GM12874 (cell line): ENCODE results near the gene ATP1B2.

Source experiments
- TF ChIP-seq, protein P1 (sequence below): IDR thresholded peaks from 2 replicates; pipeline ENCODE4 v1.5.1; 2011; ENCODE audit warnings: low read depth, mild to moderate bottlenecking, control low read depth, low read length, moderate library complexity; ENCODE audit not compliant: insufficient read depth

Gene ATP1B2

DNA sequence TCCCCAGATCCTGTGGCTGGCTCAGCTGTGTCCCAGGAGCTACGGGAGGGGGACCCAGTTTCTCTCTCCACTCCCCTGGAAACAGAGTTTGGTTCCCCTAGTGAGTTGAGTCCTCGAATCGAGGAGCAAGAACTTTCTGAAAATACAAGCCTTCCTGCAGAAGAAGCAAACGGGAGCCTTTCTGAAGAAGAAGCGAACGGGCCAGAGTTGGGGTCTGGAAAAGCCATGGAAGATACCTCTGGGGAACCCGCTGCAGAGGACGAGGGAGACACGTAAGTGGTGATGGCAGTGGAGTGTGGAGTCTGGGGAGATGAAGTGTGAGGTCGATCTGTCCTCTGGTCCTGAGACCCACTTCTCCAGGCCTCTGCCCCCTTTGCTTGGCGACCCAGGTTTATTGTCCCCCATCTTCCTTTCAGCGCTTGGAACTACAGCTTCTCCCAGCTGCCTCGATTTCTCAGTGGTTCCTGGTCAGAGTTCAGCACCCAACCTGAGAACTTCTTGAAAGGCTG lies 38.1 kb downstream of the ATP1B2 start:
- TF ChIP-seq, protein P1, sequence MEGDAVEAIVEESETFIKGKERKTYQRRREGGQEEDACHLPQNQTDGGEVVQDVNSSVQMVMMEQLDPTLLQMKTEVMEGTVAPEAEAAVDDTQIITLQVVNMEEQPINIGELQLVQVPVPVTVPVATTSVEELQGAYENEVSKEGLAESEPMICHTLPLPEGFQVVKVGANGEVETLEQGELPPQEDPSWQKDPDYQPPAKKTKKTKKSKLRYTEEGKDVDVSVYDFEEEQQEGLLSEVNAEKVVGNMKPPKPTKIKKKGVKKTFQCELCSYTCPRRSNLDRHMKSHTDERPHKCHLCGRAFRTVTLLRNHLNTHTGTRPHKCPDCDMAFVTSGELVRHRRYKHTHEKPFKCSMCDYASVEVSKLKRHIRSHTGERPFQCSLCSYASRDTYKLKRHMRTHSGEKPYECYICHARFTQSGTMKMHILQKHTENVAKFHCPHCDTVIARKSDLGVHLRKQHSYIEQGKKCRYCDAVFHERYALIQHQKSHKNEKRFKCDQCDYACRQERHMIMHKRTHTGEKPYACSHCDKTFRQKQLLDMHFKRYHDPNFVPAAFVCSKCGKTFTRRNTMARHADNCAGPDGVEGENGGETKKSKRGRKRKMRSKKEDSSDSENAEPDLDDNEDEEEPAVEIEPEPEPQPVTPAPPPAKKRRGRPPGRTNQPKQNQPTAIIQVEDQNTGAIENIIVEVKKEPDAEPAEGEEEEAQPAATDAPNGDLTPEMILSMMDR = no peak

DNA sequence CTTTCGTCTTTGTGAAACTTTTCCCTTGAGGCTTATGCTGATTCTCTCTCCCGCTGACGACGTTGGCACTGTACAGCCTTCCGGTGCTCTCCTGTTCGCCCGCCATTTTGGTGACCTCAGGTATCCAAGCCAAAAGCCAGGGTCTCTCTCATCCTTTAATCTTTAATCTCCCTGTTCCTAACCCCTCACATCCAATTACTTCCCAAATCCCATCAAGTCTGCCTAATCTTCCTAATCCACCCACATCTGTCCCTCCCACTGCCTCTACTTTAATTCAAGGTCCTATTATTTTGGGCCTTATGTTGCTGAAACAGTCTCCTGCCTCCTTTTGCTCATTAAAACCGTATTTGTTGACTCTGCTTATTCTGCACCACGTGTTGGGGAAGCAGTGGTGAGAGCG lies 44.9 kb downstream of the ATP1B2 start:
- TF ChIP-seq, protein P1 = no peak

DNA sequence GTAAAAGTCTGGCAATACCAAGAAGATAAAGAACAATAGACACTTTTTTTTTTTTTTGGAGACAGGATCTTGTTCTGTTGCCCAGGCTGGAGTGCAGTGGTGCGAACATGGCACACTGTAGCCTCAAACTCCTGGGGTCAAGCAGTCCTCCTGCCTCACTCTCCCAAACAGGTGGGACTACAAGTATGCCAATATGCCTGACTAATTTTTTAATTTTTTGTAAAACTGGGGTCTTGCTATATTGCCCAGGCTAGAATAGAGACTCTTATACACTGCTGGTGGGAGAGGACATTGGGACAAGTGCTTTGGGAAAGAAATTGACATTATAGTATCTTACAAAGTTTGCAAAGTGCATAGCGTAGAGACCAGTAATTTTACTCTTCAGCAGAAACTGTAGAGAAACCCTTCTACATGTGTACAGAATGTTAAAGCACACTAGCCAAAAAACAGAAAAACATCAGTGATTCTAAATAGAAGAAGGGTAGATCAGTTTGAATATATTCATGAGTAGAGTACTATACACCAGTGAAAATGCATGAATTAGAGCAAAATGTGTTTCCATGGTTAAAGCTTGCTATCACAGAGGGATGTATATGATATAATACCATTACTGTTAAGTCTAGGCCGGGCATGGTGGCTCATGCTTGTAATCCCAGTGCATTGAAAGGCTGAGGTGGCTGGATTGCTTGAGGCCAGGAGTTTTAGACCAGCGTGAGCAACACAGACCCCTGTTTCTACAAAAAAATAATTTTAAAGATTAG lies 47.3 kb downstream of the ATP1B2 start:
- TF ChIP-seq, protein P1 = no peak

DNA sequence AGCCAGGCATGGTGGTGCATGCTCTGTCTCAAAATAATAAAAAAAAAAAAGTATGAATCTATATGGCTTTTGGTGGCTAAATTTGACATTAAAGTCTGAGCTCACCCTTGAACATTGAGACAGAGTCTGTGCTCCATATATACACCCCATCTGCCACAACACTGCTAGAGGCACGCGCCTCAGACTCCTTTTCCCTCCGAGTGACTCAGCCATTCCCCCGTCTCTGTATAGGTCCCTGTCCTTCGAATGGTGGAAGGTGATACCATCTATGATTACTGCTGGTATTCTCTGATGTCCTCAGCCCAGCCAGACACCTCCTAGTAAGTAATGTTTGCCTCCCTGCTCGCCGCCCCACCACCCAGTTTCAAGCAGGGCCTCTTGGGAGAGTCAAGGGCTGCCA lies 49.8 kb downstream of the ATP1B2 start:
- TF ChIP-seq, protein P1 = no peak

DNA sequence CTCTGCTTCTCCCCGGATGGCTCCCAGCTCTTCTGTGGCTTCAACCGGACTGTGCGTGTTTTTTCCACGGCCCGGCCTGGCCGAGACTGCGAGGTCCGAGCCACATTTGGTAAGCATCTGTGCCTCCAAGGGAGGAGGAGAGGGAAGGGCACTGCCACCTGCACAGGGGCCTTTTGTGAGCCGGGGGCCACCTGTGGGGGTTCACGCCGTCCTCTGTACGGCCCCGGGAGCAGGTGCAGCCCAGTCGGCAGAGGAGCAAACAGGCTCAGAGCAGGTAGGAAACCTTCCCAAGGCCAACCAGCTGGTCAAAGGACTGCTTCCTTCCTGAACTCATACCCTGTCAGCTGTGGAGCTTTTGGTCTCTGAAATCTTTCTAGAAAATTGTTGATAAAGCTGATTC lies 51.0 kb downstream of the ATP1B2 start:
- TF ChIP-seq, protein P1 = no peak

DNA sequence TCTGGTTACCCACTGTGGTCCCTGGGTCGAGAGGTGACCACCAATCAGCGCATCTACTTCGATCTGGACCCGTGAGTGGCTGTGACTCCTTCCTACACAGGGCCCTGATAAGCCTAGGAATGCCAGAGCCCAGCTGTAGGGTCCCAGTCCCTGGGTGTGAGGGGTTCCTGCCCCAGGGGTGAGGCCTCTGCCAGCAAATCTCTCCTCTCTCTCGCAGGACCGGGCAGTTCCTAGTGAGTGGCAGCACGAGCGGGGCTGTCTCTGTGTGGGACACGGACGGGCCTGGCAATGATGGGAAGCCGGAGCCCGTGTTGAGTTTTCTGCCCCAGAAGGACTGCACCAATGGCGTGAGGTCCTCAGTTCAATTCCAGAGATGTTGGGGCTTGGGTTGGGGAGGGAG lies 52.0 kb downstream of the ATP1B2 start:
- TF ChIP-seq, protein P1 = no peak

DNA sequence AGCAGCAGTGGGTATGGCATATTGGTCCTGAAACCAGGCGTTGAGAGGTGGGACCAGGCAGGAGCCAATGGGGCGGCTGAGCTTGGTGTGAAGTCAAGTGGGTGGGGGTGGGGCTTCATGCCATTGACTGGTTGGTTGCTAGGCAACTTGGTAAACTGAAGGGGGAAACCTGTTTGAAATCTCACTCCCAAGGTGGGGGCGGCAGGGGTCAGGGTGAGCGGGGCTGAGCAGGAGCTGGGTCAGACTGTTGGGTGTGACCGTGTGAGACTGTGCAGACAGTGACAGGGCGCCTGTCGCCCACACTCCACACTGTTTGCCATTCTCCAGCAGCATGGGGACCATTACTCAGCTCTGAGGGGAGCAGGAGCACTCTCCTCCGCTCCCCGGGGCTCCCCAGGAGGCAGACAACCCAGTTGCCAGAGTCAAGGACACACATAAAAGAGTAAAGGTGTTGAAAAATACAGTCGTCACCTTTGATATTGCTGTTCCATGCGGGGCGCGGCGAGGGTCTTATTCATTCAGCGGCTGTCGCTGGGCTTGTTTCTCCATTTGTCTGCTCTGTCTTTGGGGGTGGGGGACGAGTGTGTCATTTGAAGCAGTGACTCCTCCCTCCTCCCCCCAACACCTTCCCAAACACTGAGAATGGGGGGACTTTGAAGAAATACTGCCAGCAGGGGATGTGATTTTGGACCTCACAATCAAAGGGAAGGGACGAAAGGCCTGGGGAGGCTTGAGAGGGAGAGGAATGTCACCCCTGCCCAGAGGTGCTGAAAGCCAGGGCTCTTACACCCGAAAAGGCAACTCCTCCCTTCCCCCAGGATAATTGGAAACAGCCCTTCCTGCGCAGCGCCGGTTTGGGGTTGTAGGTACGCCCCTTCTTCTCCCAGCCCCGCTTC lies 53.1 kb downstream of the ATP1B2 start:
- TF ChIP-seq, protein P1 = no peak
